GM12872 (cell line): Measurements from ENCODE around the gene MGST1.

Source experiments
- TF ChIP-seq, protein P1 (sequence below): IDR thresholded peaks from 3 replicates; pipeline ENCODE4 v1.5.1; 2011; ENCODE audit warnings: low read depth, mild to moderate bottlenecking, low read length, moderate library complexity; ENCODE audit not compliant: insufficient read depth

Gene MGST1

DNA sequence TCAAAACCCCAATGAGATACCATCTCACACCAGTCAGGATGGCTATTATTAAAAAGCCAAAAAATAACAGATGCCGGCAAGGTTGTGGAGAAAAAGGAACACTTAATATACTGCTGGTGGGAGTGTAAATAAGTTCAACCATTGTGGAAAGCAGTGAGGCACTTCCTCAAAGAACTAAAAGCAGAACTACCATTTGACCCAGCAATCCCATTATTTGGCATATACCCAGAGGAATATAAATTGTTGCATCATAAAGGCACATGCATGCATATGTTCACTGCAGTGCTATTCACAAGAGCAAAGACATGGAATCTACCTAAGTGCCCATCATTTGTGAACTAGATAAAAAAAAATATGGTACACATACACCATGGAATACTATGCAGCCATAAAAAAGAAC, 59.9 kb downstream of the MGST1 start:
- TF ChIP-seq, protein P1, sequence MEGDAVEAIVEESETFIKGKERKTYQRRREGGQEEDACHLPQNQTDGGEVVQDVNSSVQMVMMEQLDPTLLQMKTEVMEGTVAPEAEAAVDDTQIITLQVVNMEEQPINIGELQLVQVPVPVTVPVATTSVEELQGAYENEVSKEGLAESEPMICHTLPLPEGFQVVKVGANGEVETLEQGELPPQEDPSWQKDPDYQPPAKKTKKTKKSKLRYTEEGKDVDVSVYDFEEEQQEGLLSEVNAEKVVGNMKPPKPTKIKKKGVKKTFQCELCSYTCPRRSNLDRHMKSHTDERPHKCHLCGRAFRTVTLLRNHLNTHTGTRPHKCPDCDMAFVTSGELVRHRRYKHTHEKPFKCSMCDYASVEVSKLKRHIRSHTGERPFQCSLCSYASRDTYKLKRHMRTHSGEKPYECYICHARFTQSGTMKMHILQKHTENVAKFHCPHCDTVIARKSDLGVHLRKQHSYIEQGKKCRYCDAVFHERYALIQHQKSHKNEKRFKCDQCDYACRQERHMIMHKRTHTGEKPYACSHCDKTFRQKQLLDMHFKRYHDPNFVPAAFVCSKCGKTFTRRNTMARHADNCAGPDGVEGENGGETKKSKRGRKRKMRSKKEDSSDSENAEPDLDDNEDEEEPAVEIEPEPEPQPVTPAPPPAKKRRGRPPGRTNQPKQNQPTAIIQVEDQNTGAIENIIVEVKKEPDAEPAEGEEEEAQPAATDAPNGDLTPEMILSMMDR = no peak
